Amniotic stem cell (primary cell): ENCODE data around the gene RGSL1.

Experiments
- DNase-seq: peaks from one replicate; lab custom pipeline; 2025; lab: John Stamatoyannopoulos, UW

RGSL1 gene

DNA sequence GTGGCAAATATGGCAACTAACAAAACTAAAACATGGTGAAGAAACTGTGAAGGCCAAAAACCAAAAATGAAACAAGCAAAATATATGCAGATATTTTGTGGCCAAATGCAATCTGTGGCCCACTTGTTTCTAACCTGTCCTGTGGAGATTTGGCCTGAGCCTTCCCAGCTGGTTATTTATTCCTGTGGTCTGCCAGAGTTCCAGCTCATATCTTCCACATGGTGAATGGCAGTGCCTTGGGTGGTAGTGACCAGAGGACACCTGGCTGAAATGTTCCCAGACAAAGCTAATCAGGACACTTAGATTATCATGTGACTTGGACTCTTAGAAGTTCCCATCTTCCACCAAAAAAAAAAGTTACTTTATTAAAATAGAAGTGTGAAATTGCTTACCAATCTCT lies 99.4 kb downstream of the RGSL1 start:
- no peak for DNase-seq

DNA sequence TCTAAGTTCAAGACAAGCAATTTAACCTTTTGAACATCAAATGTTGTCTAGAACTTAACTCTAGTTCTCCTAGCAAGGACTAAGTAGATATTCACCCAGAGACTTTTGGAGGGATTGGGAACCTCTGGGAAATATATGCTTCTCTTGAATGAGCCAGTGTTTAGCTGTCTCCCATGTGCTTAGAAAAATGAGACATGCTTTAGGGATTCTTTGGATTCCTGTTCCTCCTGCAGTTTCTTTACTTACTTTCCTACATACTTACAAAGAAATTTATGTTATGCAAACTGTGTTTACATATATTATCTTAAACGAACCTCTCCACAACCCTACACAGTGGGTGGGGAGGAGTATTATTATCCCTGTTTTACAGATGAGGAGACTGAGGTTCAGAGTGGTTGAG lies 99.9 kb downstream of the RGSL1 start:
- DNase-seq: no peak

DNA sequence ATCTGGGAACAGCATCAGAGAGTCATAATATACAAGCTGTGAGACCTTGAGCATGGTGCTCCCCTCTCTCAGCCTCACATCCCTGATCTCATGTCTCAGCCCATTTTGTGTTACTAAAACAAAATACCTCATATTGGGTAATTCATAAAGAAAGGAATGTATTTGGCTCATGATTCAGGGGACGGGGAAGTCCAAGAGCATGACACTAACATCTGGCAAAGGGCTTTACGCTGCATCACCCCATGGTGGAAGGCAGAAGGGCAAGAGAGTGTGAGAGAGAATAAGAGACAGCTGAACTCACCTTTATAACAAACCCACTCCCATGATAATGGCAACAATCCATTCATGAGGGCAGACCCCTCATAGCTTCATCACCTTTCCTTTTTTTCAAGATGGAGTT lies 102.6 kb downstream of the RGSL1 start:
- DNase-seq: no peak

DNA sequence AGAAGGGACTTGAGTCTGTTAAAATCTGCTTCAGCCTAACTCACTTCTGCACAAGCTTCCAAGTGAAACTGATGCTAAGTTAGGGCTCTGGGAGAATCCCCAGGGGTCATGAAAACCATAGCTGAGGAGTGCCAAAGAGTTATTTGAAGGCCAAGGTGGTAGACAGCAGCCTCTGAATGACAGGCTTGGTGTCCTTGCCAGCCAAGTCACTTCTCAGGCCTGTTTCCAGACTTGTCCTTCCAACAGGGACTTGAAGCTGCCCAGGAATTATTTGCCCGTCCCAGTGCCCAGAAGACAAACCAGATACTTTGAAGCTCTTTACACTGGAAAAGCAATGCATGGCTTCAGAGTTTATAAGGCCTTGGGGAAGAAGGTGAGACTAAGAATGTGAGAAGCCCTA lies 105.5 kb downstream of the RGSL1 start:
- no peak for DNase-seq

DNA sequence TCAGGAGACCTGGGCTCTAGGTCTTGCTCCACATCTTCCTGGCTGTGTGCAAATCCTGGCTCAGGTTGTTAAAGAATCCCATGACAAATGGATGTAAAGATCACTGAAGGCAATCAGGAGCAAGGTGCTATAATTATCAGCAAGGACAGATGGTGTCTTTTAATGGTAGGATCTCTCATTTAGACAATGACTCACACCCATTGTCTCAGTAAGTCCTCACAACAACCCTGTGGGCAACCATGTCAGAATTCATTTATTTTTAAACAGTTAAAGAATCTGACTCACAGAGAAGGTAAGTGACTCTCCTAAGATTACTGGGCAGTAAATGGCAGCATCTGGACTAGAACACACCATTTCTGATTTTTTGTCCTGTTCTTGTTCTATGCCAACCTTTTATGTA lies 106.3 kb downstream of the RGSL1 start:
- DNase-seq: no peak

DNA sequence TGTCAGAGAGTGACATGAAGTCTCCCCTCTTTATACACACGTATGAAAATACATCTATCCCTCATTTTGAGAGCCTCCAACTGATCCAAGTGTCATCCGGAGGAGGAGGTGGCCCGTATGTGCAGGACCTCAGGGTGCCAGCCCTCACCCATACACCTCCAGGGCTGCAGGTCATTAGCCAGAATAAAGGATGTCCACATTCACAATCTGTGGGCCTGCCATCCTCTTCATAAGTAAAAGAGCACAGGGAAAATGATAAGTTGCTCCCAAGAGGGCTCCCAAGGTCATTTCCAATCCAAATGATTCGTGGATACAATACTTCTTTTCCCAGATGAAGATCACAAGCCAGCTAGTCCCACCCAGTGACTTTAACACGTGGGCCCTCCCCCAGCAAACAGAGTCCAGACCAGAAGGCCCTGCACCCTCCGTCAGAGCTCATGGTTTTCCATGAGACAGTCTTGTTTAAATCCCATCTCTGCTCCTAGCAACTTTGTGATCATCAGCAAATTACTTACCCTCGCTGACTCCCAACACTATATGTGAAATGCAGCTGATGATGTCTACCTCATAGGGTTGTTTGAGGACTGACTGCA lies 110.5 kb downstream of the RGSL1 start:
- no peak for DNase-seq

DNA sequence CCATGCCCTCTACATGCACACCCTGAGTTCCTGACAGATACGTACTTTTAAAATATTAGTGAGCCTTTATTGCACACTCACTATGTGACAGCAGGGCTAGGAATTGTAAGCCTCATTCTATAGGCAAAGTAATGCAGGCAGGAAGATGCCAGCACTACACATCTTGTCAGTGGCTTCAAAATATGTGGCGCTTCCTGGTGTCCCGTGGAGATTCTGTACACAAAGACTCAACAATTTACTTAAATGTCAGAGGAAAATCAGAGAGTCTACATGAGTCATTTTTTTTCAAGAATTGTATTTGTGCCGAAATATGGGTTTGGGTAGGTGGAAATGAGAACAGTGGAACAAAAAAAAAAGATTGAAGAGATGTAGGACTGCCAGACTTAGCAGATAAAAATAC lies 111.5 kb downstream of the RGSL1 start:
- no peak for DNase-seq

DNA sequence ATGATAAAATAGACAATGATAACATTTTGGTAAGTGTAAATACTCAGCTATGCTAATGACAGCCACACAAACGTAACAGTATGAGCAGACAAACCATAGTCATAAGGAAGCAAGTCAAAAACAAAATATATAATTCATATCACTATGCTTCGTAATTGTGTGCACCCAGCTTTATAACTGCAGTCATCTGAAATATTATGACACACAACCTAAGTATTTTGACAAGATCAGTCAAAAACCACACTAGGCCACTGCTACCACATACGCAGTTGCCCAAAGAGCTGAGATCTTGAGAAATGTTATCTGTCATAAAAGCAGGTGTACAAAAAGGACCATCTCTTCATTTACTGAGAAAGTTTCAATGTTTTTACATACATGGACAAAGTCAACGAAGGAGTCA lies 113.1 kb downstream of the RGSL1 start:
- no peak for DNase-seq

DNA sequence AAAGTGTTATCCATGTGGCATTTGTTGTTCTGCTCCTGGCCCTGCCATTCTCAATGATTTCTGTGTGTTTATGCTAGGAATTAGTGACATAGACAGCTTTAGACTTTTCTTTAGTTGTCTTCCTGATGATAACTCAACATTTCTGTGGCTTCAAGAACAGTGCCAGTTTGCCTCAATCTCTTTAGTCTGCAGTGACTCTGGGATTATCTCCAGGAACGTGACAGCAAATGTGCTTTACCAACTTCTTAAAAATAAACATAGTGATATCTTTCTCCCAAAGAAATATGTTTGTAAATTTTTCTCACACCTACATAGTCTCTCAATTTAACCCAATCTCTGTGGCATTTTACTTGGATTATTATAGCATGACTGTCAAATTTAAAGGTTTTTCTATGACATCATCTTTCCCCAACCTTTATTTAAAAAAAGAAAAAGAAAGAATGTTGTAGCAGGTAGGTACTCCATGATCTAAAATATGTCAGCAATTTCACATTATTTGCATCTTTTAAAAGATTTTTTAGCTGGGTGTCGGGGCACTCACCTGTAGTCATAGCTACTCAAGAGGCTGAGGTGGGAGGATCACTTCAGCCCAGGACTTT lies 114.6 kb downstream of the RGSL1 start:
- no peak for DNase-seq

DNA sequence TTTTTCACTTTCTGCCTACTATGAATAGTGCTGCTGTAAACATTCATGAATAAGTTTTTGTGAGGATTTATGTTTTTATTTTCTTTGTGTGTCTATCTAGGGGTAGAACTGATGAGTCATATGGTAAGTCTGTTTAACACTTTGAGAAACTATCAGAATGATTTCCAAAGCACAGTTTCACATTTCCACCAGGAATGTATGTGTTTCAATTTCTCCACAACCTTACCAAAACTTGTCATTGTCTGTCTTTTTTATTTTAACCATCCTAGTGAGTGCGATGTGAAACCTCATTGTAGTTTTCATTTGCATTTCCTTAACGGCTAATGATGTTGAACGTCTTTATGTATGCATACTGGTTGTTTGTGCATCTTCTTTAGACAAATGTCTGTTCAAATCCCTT lies 115.6 kb downstream of the RGSL1 start:
- DNase-seq: no peak

DNA sequence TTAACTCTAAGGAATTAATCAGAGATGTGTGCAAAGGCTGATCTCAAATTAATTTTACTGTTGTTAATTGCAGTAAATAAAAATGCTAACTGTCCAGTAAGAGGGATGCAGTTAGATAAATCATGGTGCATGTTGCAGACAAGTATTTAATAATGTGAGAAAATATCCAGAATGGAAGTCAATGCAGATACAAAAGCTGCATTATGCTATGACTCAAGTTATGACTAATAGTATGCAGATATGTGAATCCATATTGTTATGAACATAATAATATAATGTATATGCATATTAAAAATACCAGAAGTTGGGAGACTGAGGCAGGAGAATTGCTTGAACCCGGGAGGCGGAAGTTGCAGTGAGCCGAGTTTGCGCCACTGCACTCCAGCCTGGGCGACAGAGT lies 117.7 kb downstream of the RGSL1 start:
- DNase-seq: no peak

DNA sequence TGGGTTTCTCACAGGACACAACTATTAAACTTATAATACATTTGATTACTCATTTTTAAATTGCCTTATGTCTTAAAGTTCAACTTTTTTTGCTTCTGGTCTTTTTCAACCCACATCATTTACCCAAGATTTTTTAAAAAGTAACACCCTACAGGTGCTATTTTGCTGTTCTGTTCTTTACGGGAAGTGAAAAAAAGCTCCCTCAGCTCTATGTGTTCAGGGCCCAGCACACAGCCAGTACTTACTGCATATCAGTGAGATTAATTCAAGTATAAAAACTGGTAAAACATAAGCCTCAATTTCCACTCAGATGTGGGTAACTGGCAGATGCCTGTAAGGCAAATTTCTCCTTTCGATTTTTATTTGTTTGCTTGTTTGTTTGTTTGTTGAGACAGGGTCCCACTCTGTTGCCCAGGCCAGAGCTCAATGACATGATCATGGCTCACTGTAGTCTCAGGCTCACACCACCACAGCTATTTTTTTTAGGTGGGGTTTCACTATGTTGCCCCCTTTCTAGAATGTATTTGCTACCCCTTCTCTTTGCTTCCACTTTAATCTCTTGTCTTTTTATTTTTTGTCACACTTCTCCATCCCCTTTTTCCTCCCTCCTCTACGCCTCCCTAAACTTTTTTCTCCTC lies 118.8 kb downstream of the RGSL1 start:
- no peak for DNase-seq

DNA sequence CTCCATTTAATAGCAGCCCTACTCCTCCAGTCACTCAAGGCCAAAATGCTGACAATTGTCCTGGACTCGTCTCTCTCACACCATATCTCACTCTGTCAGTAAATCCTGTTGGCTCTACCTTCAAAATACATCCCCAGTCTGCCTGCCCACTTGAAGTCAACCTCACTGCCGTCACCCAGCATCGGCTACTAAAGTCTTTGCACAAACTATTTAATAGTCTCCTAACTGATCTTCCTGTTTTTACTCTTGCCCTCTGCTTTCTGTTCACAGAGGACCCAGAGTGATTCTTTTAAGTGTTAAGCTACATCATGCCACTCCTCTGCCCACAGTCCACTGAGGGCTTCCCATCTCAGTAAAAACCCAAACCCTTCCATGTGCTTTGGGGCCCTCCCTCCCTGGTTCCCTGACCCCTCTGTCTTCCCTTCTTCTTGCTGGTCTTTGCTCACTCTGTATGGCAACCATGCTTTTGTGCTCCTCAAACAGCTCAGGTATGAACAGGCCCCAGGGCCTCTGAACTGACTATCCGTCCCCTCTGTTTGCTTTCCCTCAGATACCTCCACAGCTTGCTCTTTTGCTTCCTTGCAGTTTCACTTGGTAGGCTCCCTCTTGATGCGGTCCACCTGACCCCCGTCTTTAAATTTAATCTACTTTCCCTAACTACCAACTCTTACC lies 120.1 kb downstream of the RGSL1 start:
- no peak for DNase-seq

DNA sequence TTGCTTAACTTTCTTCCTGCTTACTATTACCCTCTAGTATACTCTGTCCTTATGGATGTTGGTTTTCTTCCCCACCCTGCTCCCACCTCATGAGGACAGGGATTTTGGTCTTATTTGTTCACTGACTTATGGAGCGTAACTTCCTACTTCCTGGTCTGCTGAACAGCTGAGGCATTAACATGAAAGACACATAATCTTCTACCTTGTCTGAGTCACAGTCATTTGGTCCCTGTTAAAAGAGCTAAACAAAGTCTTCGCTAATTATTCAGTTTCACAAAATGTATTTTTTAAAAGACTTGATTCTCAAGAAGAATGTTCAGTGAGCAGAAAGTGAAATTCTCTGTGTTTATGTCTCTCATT lies 120.6 kb downstream of the RGSL1 start:
- DNase-seq: no peak

DNA sequence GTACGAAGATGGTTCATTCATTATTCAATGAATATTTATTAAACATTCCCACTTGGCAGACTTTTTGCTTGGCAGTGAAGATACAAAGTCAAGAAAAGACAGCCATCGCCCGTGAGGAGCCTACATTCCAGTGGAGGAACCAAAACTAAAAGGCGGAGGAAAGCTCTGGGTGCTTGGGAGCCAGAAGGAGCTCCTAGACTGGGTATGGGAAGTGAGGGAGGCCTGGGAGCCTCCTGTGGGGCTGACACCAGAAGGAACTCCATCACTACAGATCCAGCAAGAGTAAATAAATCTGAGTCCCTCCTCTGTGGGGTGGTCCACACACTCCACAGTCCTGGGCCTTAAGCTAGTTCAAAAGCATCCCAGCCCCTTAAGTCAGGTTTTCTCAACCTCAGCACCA lies 124.2 kb downstream of the RGSL1 start:
- DNase-seq: no peak

DNA sequence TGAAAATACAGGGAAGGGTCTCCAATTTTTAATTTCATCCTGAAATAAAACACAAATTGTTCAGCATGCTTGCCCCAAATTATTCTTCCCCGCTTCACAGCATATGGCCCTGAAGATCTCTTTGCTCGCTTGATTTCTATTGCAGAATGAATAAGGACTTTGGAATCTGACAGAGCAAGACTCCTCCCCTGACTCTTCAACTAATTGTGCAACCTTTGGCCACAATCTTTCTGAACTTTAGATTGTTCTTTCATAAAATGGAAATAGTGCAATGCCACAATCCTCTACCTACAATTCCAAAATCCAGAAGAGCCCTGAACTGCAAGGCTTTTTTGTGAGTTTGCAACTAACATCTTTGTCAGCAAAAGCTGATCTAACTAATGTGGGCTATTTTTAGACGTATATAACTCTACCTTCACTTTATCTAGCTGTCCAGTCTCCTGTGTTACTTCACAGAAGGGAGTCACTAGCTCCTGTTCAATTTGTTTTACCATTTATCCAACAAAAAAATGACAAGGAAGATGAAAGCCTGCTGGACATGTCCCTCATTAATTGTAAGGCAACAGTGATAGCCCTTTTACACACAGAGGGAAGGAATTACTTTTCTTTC lies 125.7 kb downstream of the RGSL1 start:
- no peak for DNase-seq

DNA sequence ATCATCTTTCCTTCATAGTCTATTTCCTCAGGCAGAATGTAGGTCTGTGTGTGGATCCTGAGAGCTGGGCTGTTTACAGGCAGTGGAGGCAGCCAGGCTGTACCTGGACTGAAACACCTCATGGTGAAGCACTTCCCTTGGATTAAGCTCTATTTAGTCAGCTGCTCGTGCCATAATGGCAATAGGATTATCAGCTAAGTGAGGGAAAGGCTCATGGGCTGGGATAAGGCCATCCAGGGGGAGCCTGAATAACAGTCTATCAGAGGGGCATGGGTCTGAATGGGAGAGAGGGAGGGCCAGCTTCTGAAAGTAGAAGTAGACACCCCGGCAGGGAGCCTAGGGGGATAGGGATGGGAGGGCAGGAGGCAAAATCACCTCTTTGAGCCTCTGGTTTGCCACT lies 130.8 kb downstream of the RGSL1 start:
- no peak for DNase-seq

DNA sequence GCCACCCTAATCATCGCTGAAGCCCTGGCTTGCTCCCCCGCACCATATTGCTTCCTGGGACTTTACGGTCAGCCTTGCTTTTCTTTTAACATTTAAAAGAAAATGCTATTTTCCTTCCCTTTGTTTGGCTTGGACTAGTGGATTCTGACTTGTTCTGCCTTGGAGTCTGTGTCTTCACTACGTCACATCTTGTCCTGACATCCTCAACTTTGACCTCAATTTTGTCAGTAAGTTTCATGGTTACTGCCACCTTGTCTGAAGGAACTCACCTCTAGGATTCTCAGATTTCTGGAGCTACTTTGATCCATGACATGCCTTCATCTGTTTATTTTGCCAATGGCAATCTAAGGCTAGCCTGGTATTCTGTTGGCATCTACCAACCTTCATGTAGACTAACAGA lies 134.8 kb downstream of the RGSL1 start:
- no peak for DNase-seq

DNA sequence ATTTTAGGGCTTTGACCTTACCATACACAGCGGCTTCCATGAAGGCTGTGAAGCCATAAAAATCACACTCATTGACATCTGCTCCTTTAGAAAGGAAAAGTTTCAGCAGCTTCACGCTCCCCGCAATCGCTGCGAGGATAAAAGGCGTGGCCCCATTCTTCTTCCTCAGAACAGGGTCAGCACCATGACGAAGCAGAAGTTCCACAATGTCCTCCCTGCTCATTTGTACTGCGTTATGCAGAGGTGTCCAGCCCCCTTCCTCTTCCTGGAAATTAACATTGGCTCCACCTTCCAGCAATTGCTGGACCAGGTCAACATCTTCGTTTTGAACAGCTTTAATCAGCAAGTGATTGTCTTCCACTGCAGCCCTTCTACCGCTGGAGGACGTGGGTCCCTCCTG lies 136.4 kb downstream of the RGSL1 start:
- no peak for DNase-seq

DNA sequence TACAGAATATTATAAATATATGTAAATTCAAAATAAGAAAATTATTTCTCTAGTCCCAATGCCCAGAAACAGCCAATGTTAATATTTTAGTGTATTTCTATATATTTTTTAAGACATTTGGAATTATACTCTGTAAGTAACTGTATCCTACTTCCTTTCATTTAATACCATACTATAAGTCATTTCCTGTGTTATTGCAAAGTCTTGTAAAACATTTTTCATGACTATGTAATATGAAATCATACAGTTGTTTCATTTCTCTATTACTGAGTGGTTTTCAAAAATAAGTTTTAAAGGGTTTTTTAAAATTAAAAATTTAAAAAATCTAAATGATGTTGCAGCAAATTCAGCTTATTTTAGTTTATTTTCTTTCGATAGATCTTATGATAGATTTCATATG lies 137.1 kb downstream of the RGSL1 start:
- DNase-seq: no peak

DNA sequence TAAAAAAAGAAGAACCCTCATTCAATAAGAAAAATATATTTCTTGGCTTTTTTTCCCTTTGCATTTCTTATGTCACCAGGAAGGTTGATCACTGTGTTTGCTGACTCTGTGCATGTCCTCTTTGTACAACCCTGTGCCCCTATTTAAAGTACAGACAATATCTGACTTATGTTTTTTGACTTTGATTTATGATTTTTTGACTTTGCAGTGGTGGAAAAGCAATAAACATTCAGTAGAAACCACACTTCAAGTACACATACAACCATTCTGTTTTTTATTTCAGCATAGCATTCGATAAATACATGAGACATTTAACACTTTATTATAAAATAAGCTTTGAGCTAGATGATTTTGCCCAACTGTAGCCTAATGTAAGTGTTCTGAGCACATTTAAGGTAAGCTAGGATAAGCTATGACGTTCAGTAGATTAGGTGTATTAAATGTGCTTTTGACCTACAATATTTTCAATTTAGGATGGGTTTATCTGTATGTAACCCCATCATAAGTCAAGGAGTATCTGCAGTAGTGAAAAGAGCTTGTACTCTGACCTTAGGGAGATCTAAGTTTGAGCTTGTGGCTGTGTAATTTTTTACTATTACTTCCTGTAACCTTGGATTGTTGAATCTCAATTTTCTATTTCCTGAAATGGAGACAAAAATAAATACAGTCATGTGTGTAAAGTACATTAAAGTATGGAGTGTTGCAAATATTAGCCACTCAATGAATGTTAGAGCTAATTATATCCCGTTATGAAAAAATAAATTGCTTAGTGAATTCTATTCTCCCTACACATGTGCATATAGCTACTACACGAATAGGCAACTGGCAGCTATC lies 137.9 kb downstream of the RGSL1 start:
- no peak for DNase-seq
